K562 (cell line): ENCODE data around the gene OTOGL.

Source experiments
- AFF4 ChIP-seq: sonication (generic); formaldehyde crosslinking; IDR thresholded peaks from 2 replicates; pipeline ENCODE4 v1.8.0; 2023; ENCODE audit warnings: mild to moderate bottlenecking, missing genetic modification reagents
- CTCF ChIP-seq, 3 experiments: IDR thresholded peaks in 2 of 3; conservative IDR thresholded peaks in 1 of 3; 2 replicates each; pipeline ENCODE4 v1.5.1; 2011 to 2012; ENCODE audit warnings: low read length in 3 of 3, mild to moderate bottlenecking in 3 of 3, control low read depth in 2 of 3, improper control_type of control experiment in 1 of 3, inconsistent platforms in 1 of 3, low read depth in 1 of 3, mixed read lengths in 1 of 3, moderate library complexity in 1 of 3; ENCODE audit not compliant: insufficient read depth in 2 of 3
- POLR2AphosphoS5 ChIP-seq: IDR thresholded peaks from 2 replicates; pipeline ENCODE4 v1.6.1; 2011; ENCODE audit warnings: mild to moderate bottlenecking, low read depth, low read length, moderate library complexity; ENCODE audit not compliant: control insufficient read depth, insufficient read depth
- POLR2G ChIP-seq: fragments of 200-400 bp; formaldehyde crosslinking; IDR thresholded peaks from 2 replicates; pipeline ENCODE4 v1.6.1; 2017; ENCODE audit warnings: low read depth, mild to moderate bottlenecking, antibody characterized with exemption, low read length, moderate library complexity
- RBM22 ChIP-seq: fragments of 200-400 bp; formaldehyde crosslinking; IDR thresholded peaks from 2 replicates; pipeline ENCODE4 v1.6.1; 2018; ENCODE audit warnings: low read length, low read depth; ENCODE audit not compliant: poor library complexity, severe bottlenecking
- TAF1 ChIP-seq: IDR thresholded peaks from 2 replicates; pipeline ENCODE4 v1.6.1; 2011; ENCODE audit warnings: mild to moderate bottlenecking, low read length, moderate library complexity; ENCODE audit not compliant: insufficient read depth, control insufficient read depth, severe bottlenecking; ENCODE audit errors: extremely low read depth
- TEAD4 ChIP-seq, 2 experiments: sonication (generic) in 1 of 2; formaldehyde crosslinking in 1 of 2; IDR thresholded peaks; 2 replicates each; pipeline versions ENCODE4 v1.6.1 to v1.8.0; 2012 to 2022; ENCODE audit warnings: borderline replicate concordance in 1 of 2, inconsistent platforms in 1 of 2, low read length in 1 of 2, mild to moderate bottlenecking in 1 of 2, missing genetic modification reagents in 1 of 2
- ZBTB40 ChIP-seq, 2 experiments: fragments of 450-650 bp in 1 of 2; sonication (generic) in 1 of 2; formaldehyde crosslinking in 1 of 2; IDR thresholded peaks; 2 replicates each; pipeline versions ENCODE4 v1.7.1 to v1.9.0; 2016 to 2022; ENCODE audit warnings: inconsistent platforms in 1 of 2, mild to moderate bottlenecking in 1 of 2, missing genetic modification reagents in 1 of 2

- TF ChIP-seq POLR2G, result no peak
- no peak for TF ChIP-seq AFF4
- TF ChIP-seq RBM22, result no peak
- TF ChIP-seq ZBTB40 (IDR thresholded peaks at IDR 0.05), result no peak
- no peak for TF ChIP-seq ZBTB40 (CRISPR knock-in tag; IDR thresholded peaks at IDR 0.05)
- no peak for TF ChIP-seq TAF1
- no peak for TF ChIP-seq CTCF (IDR thresholded peaks at IDR 0.05 in 2 of 3, conservative IDR thresholded peaks at IDR 0.05 in 1 of 3; ENCODE audit: insufficient read depth in 2 of 3, low read depth in 1 of 3, low read length in 3 of 3)
- TF ChIP-seq TEAD4 (IDR thresholded peaks at IDR 0.05; ENCODE audit: low read length), result no peak
- TF ChIP-seq TEAD4 (CRISPR knock-in tag; IDR thresholded peaks at IDR 0.05; ENCODE audit: borderline replicate concordance), result no peak
- TF ChIP-seq POLR2AphosphoS5, result no peak
These were observed 7.9 kb downstream of the OTOGL start for GRCh38 chr12:80107221-80107620.
